GM12892 (cell line): ENCODE data around the gene TVP23C.
"Not testable (repeated sequence)": the region's sequence is repeated elsewhere in the genome, so short reads cannot be mapped to it uniquely, and the experiment has no call there.

ENCODE experiments used
- POLR2A ChIP-seq: IDR thresholded peaks from 2 replicates; pipeline ENCODE4 v1.6.1; 2011; ENCODE audit warnings: low read depth, low read length, control low read depth
- TAF1 ChIP-seq: IDR thresholded peaks from 2 replicates; pipeline ENCODE4 v1.6.1; 2011; ENCODE audit warnings: low read depth, mild to moderate bottlenecking, control low read depth, low read length, borderline replicate concordance

- not testable (repeated sequence) for TF ChIP-seq TAF1, POLR2A
These were observed 18.2 kb upstream of the TVP23C start for GRCh38 chr17:15581462-15581861.
